ENCODE data around the gene HMCN2. TPM values are rescaled to one million over a fixed set of nuclear protein-coding genes. Genes with fewer than 3 reads are reported as not detected.

Gene HMCN2
- polyA plus RNA-seq, 1 experiment: under 0.01 TPM

- peaks cover 46% of the 10 kb centered on the region for H3K27me3 ChIP-seq (ENCODE audit: control insufficient read depth, insufficient read depth, low read length)
- peak; percentile 11 for DNase-seq (ENCODE audit: low read depth, low spot score)
- TF ChIP-seq, protein P1, sequence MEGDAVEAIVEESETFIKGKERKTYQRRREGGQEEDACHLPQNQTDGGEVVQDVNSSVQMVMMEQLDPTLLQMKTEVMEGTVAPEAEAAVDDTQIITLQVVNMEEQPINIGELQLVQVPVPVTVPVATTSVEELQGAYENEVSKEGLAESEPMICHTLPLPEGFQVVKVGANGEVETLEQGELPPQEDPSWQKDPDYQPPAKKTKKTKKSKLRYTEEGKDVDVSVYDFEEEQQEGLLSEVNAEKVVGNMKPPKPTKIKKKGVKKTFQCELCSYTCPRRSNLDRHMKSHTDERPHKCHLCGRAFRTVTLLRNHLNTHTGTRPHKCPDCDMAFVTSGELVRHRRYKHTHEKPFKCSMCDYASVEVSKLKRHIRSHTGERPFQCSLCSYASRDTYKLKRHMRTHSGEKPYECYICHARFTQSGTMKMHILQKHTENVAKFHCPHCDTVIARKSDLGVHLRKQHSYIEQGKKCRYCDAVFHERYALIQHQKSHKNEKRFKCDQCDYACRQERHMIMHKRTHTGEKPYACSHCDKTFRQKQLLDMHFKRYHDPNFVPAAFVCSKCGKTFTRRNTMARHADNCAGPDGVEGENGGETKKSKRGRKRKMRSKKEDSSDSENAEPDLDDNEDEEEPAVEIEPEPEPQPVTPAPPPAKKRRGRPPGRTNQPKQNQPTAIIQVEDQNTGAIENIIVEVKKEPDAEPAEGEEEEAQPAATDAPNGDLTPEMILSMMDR (IDR thresholded peaks at IDR 0.05; ENCODE audit: low read depth, low read length): no peak
- CTCF ChIA-PET: interaction anchor here (0.8 kb wide), 1 partner anchor 14 kb away, joined by 5 read pairs; no protein-coding TSS in a partner anchor
- H3K9me3 ChIP-seq (ENCODE audit: control insufficient read depth, insufficient read depth, low read length): no peaks in the 10 kb centered on the region; the same call in 1 of the 2 replicates
- POLR2A ChIA-PET: interaction anchor here (0.7 kb wide), 1 partner anchor 16 kb away, joined by 3 read pairs; no protein-coding TSS in a partner anchor
- H3K27ac ChIP-seq (ENCODE audit: low read depth, low read length): peak overlapping the region; percentile 52
- H3K4me3 ChIP-seq (ENCODE audit: low read depth, low read length): 0 out of 2 replicates have a peak overlapping the region, but pooled peaks have one; percentile 4
Measured at GRCh38 chr9:130328349-130328801, 62.8 kb downstream of the HMCN2 start.

GRCh38 chr9:130329061-130329460, 63.5 kb downstream of the HMCN2 start:
- no peak for DNase-seq (ENCODE audit: low read depth, low spot score)
- Histone ChIP-seq H3K27me3 (ENCODE audit: control insufficient read depth, insufficient read depth, low read length) (peaks cover 46% of the 10 kb centered on the region), H3K9me3 (ENCODE audit: control insufficient read depth, insufficient read depth, low read length) (no peaks in the 10 kb centered on the region; the same call in 1 of the 2 replicates), H3K4me3 (ENCODE audit: low read depth, low read length) (no peak overlapping the region), H3K27ac (ENCODE audit: low read depth, low read length) (no peak overlapping the region)
- ChIA-PET CTCF (no interaction called here), POLR2A (interaction anchor here (0.7 kb wide), 1 partner anchor 61 kb away, joined by 6 read pairs; no protein-coding TSS in a partner anchor)
- TF ChIP-seq, protein P1 (IDR thresholded peaks at IDR 0.05; ENCODE audit: low read depth, low read length): no peak

DNA sequence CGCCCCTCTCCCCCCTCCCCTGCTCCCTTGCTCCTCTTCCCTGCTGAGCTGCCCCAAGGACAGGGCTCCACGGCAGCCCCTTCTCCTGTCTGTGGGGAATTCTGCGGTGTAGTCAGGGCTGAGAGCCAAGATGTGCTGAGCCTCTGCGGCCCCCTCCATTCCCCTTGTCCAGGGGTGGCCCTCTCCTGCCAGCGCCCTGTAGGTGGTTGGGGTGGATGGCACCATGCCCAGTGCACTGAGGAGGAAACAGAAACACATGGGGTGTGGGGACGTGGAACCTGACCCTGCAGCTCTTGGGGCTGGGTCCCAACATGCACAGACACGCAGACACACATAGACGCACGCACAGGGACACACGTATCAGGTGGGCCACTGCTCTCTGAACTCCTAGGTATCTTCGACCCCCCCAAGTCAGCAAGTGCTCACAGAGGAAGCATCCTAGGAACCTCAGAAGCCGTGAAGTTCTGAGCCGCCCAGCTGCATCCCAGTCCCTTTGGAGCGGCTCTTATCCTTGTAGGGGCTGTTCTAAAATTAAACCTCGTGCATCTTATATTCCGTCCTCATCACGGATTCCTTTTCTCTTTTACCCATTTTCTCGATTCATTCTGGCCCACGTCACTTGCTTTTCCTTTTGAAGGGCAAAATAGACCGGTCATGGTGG, 64.8 kb downstream of the HMCN2 start:
- no peak overlapping the region for H3K27ac ChIP-seq (ENCODE audit: low read depth, low read length)
- ChIA-PET CTCF (no interaction called here), POLR2A (no interaction called here)

GRCh38 chr9:130331061-130331460, 65.5 kb downstream of the HMCN2 start:
- TF ChIP-seq, protein P1 (IDR thresholded peaks at IDR 0.05; ENCODE audit: low read depth, low read length): no peak
- ChIA-PET POLR2A (no interaction called here), CTCF (no interaction called here)
- no peak for DNase-seq (ENCODE audit: low read depth, low spot score)
- H3K27ac ChIP-seq (ENCODE audit: low read depth, low read length): no peak overlapping the region
- peaks cover 47% of the 10 kb centered on the region for H3K27me3 ChIP-seq (ENCODE audit: control insufficient read depth, insufficient read depth, low read length)
- H3K4me3 ChIP-seq (ENCODE audit: low read depth, low read length): no peak overlapping the region
- H3K9me3 ChIP-seq (ENCODE audit: control insufficient read depth, insufficient read depth, low read length): no peaks in the 10 kb centered on the region; the same call in 1 of the 2 replicates

More for the DNA sequence above, 64.8 kb downstream of the HMCN2 start:
- TF ChIP-seq, protein P1 (IDR thresholded peaks at IDR 0.05; ENCODE audit: low read depth, low read length): no peak
- H3K27me3 ChIP-seq (ENCODE audit: control insufficient read depth, insufficient read depth, low read length): peaks cover 50% of the 10 kb centered on the region
- H3K9me3 ChIP-seq (ENCODE audit: control insufficient read depth, insufficient read depth, low read length): no peaks in the 10 kb centered on the region; the same call in 1 of the 2 replicates
- DNase-seq (ENCODE audit: low read depth, low spot score): no peak
- H3K4me3 ChIP-seq (ENCODE audit: low read depth, low read length): no peak overlapping the region

DNA sequence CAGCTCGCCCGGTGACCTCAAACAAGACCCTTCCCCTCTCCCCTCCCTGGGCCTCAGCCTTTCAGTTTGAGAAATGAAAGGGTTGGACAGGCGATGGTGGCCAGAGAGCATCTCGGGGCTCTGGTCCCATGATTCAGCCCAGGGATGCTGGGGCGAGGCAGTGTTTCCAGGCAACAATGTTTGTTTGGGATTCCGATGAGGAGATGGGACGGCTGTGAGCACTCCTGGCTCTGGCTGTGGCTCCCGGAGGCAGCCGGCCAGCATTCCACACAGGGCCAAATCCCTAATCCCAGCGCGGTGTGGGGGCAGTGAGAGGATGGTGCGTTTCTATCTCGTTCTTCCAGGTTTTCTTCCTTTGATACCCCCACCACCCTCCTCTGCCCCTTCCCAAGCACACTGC, 66.0 kb downstream of the HMCN2 start:
- peak overlapping the region; percentile 39 for H3K27ac ChIP-seq (ENCODE audit: low read depth, low read length)
- CTCF ChIA-PET: no interaction called here
- no peaks in the 10 kb centered on the region; the same call in 1 of the 2 replicates for H3K9me3 ChIP-seq (ENCODE audit: control insufficient read depth, insufficient read depth, low read length)
- peak; percentile 55 for DNase-seq (ENCODE audit: low read depth, low spot score)
- H3K27me3 ChIP-seq (ENCODE audit: control insufficient read depth, insufficient read depth, low read length): peaks cover 46% of the 10 kb centered on the region
- TF ChIP-seq, protein P1 (IDR thresholded peaks at IDR 0.05; ENCODE audit: low read depth, low read length): no peak
- POLR2A ChIA-PET: no interaction called here
- no peak overlapping the region for H3K4me3 ChIP-seq (ENCODE audit: low read depth, low read length)

Measured in AG04450 (cell line).